Stimulated activated CD4-positive, alpha-beta T cell treated with anti-CD3 and anti-CD28 coated beads, Interleukin-15, amount 100 ng/mL, for 48 hours (primary cell): ENCODE data around the gene DND1.
"Not testable (repeated sequence)": the region's sequence is repeated elsewhere in the genome, so short reads cannot be mapped to it uniquely, and the experiment has no call there.

Experiments used
- DNase-seq, 2 donors: peaks; one replicate each; pipeline ENCODE4 v3.0.0-alpha.2; 2020; ENCODE audit warnings: low read depth in 2 of 2

The DND1 gene

GRCh38 chr5:140672455-140673186 is 755 bp downstream of the DND1 start:
- no peak for DNase-seq

DNA sequence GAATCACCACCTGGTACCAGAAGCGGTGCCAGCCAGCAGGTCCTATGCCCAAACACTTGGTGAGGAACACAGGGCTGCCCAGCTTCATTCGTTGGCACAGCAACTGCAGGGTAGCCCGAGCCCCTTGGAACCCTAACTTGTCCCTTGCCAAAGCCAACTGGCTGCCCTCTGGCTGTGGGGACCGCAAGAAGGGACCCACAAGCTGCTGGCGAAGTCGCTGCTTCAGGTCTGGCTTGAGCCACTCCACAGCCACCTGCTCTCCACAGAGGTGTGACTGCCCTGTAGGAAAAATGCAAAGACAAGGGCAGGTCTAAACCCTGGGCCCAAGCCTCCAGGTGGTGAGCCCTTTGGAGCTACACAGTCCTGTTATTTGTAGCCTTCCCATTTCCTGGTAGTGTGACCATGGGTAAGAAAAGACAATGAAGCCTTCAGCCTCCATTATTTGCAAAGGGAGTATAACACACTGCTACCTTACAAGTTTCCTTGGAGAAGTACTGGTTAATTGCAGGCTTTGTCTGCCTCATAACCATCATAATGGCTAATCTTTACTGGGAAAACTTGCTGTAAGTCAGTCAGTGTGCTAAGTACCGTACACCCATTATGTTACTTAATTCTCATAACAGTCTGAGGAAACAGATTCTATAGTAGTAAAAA is 1.8 kb downstream of the DND1 start:
- DNase-seq: no peak

DNA sequence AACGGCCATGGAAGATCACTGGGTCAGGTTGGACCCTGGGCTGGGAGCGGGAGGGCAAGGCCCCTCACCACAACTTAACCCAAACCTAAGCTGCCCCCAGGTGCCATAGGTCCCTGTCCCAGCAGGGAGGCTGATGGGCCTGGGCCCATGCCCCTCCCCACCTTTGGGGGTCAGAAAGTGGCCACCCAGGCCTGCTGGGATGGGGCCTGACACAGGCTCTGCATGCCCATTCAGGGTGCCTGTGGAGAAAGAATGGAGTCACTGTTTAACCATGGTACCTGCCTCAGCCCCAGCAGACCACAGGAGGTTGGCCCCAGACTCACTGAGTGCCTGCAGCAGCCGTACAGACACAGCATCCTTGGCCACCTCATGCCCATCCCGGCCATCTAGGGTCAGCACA is 2.3 kb downstream of the DND1 start:
- not testable (repeated sequence) for DNase-seq

GRCh38 chr5:140664359-140665119 is 8.8 kb downstream of the DND1 start, which contains the start of gene WDR55:
Gene WDR55, plus strand, starts transcription at chr5:140664904. Its CDS starts 9 bp downstream, at chr5:140664913.
- peak; percentile 95 to 96 for DNase-seq

DNA sequence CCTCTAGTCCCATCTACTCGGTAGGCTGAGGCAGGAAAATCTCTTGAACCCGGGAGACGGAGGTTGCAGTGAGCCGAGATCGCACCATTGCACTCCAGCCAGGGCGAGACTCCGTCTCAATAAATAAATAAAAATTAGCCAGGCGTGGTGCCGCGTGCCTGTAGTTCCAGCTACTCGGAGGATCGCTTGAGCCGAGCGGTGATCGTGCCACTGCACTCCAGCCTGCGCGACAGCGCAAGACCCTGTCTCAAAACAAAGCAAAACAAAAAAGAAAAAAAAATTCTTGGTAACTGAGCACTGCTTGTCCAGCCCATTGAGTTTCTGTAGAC is 9.4 kb downstream of the DND1 start:
- DNase-seq: no peak

GRCh38 chr5:140660371-140660770 is 13.0 kb downstream of the DND1 start:
- DNase-seq: not testable (repeated sequence)

DNA sequence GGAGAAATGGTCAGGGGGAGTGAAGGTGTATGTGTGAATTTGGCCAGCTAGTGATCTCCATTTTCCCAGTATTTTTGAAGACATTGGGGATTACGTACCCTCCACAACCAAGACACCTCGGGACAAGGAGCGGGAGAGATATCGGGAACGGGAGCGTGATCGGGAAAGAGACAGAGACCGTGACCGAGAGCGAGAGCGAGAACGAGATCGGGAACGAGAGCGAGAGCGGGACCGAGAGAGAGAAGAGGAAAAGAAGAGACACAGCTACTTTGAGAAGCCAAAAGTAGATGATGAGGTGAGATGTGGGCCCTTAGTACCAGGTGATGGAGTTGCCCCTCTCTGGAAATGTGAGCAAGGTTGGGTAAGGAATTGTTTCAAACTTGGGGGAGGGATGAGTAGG is 14.5 kb downstream of the DND1 start:
- no peak for DNase-seq

DNA sequence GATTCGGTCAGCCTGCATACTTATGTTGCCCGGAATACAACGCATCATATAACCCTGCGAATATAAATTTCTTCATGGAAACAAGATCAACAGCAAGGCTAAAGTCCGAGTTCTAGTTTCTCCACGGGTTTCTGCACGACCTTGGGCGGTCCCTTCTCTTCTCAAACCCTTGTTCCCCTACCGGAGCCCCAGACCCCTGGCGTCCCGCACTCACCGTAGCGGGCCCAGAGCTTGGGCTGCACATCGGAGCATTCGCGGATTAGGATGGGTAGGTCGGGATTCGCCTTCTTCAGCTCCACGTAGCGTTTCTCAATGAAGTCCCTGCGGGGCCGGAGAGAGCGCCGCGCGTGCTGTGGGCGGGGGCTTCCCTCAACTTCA is 26.3 kb downstream of the DND1 start:
- DNase-seq: no peak

DNA sequence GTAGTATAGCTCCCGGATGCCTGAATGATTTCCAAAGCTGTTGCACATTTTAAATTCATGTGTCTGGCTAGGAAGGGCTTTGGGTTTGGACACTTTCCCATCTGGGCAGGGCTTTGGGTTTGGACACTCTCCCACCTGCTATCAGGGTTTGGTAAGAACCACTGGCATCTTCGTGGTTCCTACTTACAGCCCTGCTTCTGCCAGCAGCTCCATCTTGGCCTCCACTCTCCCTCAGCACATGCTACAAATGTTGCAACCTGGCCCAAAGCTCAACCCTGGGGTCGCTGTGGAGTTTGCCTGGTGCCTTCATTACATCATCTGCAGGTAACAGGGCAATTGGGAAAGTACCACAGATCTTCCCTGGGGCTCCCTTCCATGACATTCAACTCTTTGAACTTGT is 30.7 kb downstream of the DND1 start:
- DNase-seq: no peak

DNA sequence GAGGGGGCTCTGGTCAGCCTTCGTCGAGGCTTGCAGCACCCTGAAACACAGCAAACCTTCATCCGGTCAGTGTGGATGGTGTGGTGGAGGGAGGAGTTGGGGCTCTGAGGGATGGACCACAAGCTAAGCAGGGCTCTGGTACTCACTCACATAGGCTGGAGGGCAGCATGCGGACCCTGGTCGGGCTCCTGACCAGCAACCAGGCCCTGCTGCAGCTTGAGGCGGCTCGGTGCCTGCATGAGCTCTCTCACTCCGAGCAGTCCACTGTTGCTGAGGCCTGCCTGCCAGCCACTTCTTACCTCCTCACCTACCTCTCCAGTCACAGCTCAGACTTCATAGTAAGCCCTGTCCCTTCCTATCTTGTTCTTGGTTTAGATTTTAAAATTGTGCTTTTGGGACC is 31.7 kb downstream of the DND1 start:
- no peak for DNase-seq

DNA sequence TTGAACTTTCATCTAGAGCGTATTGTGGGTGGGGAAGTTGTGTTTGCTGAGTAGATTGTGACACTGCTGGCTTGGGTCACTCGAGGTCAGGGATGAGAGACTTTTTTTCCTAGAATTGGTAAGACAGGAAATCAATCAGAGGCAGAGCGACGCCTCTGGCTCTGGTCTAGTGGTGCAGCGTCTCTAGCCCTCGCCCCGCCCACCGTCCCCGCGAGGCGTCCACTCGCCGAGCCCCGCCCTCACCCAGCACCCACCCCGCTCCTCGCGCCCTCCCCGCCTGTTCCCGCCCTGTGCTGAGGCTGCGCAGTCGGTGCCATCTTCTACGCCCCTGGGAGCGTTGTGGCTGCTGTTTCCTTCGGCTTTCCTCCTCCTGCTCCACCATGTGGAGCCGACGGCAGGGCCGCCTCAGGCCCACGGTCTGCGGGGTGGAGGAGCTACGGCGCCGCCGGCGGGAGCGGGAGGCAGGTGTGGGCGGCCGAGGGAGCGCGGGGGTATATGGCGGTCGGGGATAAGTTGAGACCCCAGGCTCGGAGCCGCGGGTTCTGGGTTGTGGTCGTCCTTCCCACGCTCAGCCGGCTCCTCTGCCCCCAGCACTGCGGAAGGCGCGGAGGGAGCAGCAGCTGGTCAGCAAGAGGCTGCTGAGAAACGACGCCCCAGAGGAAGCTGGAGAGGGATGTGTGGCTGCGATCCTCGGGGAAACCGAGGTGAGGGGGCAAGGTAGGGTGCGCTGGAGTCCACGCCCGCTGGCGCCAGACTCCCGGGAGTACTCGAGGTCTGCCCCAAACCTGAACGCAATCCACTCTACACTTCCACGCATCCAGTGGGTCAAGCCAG is 34.0 kb downstream of the DND1 start, which contains the start of gene TMCO6:
TMCO6 (plus strand) TSS at position 304 of the 834 bp plus-strand sequence; CDS start at position 381, 77 bp downstream.
- peak; percentile 96 to 98 for DNase-seq

- not testable (repeated sequence) for DNase-seq
These were observed 34.6 kb downstream of the DND1 start for GRCh38 chr5:140638898-140639147.

GRCh38 chr5:140637371-140638100 is 35.8 kb downstream of the DND1 start:
- no peak for DNase-seq

GRCh38 chr5:140635291-140636257 is 37.8 kb downstream of the DND1 start:
- no peak for DNase-seq

DNA sequence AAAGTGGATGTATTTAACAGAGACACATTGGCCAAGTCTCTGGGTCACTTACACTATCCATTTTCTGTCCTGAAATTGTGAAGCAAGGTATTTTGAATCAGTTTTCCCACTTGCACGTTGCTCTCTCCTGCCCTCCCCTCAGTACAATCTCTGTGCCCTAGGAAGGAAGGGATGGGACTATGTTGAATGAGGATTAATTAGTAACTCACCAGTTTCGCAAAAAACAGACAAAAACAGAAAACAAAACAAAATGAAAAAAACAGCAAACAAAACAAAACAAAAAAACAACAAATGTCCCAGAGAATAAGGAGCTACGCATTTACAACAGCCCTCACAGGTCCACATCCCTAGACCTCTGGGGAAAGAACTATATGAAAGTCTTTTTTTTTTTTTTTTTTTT is 39.3 kb downstream of the DND1 start:
- no peak for DNase-seq

GRCh38 chr5:140633501-140633900 is 39.9 kb downstream of the DND1 start:
- no peak for DNase-seq

DNA sequence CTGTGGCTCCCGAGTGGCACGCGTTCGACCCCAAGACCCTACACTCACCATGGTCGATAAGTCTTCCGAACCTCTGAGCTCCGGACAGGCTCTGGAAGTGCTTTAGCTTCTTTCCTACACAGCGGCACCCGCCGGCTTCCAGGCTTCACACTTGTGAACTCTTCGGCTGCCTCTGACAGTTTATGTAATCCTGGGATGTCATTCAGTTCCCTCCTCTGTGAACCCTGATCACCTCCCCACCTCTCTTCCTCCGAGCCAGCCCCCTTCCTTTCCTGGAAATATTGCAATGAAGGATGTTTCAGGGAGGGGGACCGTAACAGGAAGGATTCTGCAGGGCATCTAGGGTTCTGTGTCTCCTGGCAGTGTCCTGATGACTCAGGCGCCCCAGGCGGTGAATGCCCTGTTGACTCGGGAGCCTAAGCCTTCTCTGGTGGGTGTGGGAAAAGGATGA is 40.3 kb downstream of the DND1 start, which contains the start of gene CD14:
CD14 (minus strand) TSS at position 155 of the 451 bp plus-strand sequence; CDS start at position 51, 104 bp downstream.
- no peak for DNase-seq

DNA sequence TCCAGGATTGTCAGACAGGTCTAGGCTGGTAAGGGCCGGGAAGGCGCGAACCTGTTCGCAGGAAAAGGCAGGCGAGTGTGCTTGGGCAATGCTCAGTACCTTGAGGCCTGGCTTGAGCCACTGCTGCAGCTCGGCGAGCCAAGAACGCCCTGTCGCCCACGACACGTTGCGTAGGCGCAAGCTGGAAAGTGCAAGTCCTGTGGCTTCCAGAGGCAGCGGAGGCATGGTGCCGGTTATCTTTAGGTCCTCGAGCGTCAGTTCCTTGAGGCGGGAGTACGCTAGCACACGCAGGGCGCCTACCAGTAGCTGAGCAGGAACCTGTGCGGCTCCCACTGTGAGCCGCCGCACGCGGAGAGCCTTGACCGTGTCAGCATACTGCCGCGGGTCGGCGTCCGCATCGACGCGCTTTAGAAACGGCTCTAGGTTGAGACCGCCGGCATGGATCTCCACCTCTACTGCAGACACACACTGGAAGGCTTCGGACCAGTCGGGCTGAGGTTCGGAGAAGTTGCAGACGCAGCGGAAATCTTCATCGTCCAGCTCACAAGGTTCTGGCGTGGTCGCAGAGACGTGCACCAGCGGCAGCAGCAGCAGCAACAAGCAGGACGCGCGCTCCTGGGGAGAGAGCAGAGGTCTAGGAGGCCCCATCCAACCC is 40.9 kb downstream of the DND1 start:
- DNase-seq: no peak

DNA sequence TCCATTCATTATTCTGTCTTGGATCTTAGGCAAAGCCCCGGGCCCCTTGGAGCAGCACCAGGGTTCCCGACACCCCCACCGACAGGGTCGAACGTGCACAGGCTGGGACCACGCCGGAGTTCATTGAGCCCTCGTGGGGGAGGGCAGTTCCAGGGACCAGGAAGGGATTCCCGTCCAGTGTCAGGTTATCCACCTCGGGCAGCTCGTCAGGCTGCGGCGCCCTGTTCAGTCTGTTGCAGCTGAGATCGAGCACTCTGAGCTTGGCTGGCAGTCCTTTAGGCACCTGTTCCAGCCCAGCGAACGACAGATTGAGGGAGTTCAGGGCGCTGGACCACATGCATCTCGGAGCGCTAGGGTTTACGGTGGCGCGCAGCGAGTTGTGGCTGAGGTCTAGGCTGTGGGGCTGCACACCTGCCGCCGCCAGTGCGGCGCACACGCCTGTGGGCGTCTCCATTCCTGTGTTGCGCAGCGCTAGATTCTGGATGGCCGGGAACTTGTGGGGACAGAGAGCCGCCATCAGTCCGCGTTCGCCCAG is 41.5 kb downstream of the DND1 start:
- no peak for DNase-seq
